Transverse colon (tissue), 3 donors: ENCODE results near the gene MAN2B1.

ENCODE experiments used
- CTCF ChIP-seq, 5 experiments: fragments of 200-600 bp in 3 of 5; fragments of 450-650 bp in 2 of 5; sonication (generic) in 3 of 5; IDR thresholded peaks; 1 replicate in 2 of 5; 2 replicates in 3 of 5; pipeline ENCODE4 v1.5.1; 2016 to 2017; ENCODE audit warnings: antibody characterized with exemption in 5 of 5, inconsistent platforms in 3 of 5, mild to moderate bottlenecking in 2 of 5, moderate library complexity in 1 of 5
- POLR2A ChIP-seq: fragments of 450-650 bp; IDR thresholded peaks from one replicate; pipeline ENCODE4 v1.6.1; 2016; ENCODE audit warnings: antibody characterized with exemption, mild to moderate bottlenecking, moderate library complexity

- no peak for TF ChIP-seq CTCF (IDR thresholded peaks at IDR 0.05)
- no peak for TF ChIP-seq POLR2A
Measured at GRCh38 chr19:12705169-12705568, 38.6 kb upstream of the MAN2B1 start.
